ENCODE data around the gene ARHGAP10. TPM values are rescaled to one million over a fixed set of nuclear protein-coding genes. Genes with fewer than 3 reads are reported as not detected.

The ARHGAP10 gene
- total RNA-seq, 4 donors from 2014 or later: 153 to 404 (median 215) TPM

DNA sequence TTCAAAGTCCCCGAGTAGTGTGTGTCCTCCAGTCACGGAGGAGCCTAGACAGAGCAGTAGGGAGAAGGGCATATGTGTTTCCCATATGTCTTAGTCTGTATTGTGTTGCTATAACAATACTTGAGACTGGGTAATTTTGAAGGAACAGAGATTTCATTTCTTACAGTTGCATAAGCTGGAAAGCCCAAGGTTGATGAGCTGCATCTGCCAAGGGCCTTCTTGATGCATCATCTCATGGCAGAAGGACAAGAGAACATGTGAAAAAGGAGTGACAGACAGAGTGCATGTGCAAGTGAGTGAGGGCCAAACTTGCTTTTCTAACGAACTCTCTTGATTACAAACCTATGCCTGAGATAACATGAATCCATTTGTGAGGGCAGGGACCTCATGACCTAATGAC, 243.4 kb downstream of the ARHGAP10 start:
- peaks cover 0 to 47% of the 10 kb centered on the region in 2 donors for H3K36me3 ChIP-seq
- ATAC-seq: peak; percentile 19
- peak overlapping the region in 1 of 4 donors; percentile 20 for H3K27ac ChIP-seq
- TF ChIP-seq POLR2A (IDR thresholded peaks at IDR 0.05) (no peak), CTCF (IDR thresholded peaks at IDR 0.05) (no peak), EP300 (IDR thresholded peaks at IDR 0.05) (no peak), POLR2AphosphoS5 (IDR thresholded peaks at IDR 0.05) (no peak)
- no peaks in the 10 kb centered on the region for H3K9me3 ChIP-seq
- H3K4me3 ChIP-seq: no peak overlapping the region
- no peaks in the 10 kb centered on the region for H3K27me3 ChIP-seq
- 70 to 88% methylated on average over 3 of the region's 3 CpGs for WGBS, 2 donors (ENCODE audit: low coverage in 1 of 2)
- H3K4me1 ChIP-seq: peaks cover 6 to 44% (median 11%) of the 10 kb centered on the region in 3 donors

GRCh38 chr4:147975933-147976928, 244.3 kb downstream of the ARHGAP10 start:
- ATAC-seq: no peak
- no peak overlapping the region for H3K27ac ChIP-seq
- peaks cover 6 to 44% (median 11%) of the 10 kb centered on the region in 3 donors for H3K4me1 ChIP-seq
- 59 to 69% methylated on average over 2 of the region's 2 CpGs for WGBS, 2 donors (ENCODE audit: low coverage in 1 of 2)
- peaks cover 0 to 39% of the 10 kb centered on the region in 2 donors for H3K36me3 ChIP-seq
- no peaks in the 10 kb centered on the region for H3K27me3 ChIP-seq
- no peak for TF ChIP-seq POLR2AphosphoS5 (IDR thresholded peaks at IDR 0.05)
- no peak for TF ChIP-seq EP300 (IDR thresholded peaks at IDR 0.05)
- H3K4me3 ChIP-seq: no peak overlapping the region
- H3K9me3 ChIP-seq: no peaks in the 10 kb centered on the region

- no peak for ATAC-seq
- no peaks in the 10 kb centered on the region for H3K27me3 ChIP-seq
- WGBS, 2 donors (ENCODE audit: low coverage in 1 of 2): 50 to 70% methylated on average over 2 to 3 of the region's 3 CpGs
- peaks cover 0 to 23% of the 10 kb centered on the region in 2 donors for H3K36me3 ChIP-seq
- no peak overlapping the region for H3K4me3 ChIP-seq
- no peak overlapping the region for H3K27ac ChIP-seq
- peaks cover 6 to 62% (median 8%) of the 10 kb centered on the region in 3 donors for H3K4me1 ChIP-seq
- TF ChIP-seq CTCF (IDR thresholded peaks at IDR 0.05) (no peak), POLR2A (IDR thresholded peaks at IDR 0.05) (no peak), POLR2AphosphoS5 (IDR thresholded peaks at IDR 0.05) (no peak), EP300 (IDR thresholded peaks at IDR 0.05) (no peak)
- H3K9me3 ChIP-seq: no peaks in the 10 kb centered on the region
These were observed 248.7 kb downstream of the ARHGAP10 start for GRCh38 chr4:147980586-147980985.

DNA sequence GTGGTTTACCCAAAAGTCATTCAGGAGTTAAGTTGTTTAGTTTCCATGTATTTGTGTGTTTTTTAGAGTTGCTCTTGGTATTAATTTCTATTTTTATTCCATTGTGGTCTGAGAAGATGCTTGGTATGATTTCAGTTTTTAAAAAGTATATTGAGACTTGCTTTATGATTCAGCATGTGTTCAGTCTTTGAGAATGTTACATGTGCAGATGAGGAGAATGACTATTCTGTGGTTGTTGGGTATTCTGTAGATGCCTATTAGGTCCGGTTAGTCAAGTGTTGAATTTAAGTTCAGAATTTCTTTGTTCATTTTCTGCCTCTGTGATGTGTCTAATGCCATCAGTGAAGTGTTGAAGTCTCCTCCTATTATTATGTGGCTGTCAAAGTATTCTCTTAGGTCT, 249.4 kb downstream of the ARHGAP10 start:
- H3K27ac ChIP-seq: no peak overlapping the region
- ATAC-seq: no peak
- no peak for TF ChIP-seq EP300 (IDR thresholded peaks at IDR 0.05)
- TF ChIP-seq POLR2A (IDR thresholded peaks at IDR 0.05): no peak
- no peak for TF ChIP-seq POLR2AphosphoS5 (IDR thresholded peaks at IDR 0.05)
- TF ChIP-seq CTCF (IDR thresholded peaks at IDR 0.05): no peak
- no peaks in the 10 kb centered on the region for H3K9me3 ChIP-seq
- WGBS, 2 donors (ENCODE audit: low coverage in 1 of 2): 70 to 82% methylated on average over 1 of the region's 1 CpG
- H3K27me3 ChIP-seq: no peaks in the 10 kb centered on the region
- no peak overlapping the region for H3K4me3 ChIP-seq
- H3K36me3 ChIP-seq: peaks cover 0 to 22% of the 10 kb centered on the region in 2 donors
- peaks cover 3 to 62% (median 8%) of the 10 kb centered on the region in 3 donors for H3K4me1 ChIP-seq

DNA sequence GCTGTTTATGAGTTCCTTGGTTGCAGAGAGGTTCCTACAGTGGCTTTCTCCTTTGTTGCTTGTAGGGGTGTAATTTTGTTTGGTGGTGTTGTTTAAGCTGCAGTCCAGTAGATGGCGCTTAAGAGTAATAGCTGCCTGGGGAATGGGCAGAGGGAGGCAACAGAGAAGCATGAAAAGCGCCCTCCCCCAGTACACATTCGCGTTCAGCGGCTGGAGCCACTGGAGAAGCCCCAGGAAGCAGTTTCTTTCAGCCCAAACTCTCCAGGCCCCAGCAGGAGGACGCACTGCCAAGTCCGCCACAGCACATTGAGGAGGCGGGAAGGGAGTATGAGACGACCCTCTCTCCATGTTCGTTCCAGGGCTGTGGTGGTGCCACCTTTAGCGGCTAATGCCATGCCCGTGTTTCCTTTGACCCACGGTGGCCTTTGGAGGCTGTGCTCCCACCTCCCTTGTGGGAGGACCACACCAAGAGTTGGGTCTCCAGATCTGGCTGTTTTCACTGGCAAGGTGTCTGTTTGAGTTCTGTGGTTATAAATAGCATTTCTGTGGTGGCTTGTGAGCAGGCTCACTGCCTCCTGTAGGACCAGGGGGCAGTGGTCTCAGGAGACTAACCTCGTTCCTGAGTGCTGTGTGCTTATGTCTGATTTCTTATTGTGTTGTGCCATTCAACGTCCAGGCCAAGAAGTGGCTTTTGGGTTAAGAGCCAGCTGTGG, 252.3 kb downstream of the ARHGAP10 start:
- Histone ChIP-seq H3K4me1 (peaks cover 0 to 70% (median 2%) of the 10 kb centered on the region in 3 donors), H3K9me3 (no peaks in the 10 kb centered on the region), H3K36me3 (peaks cover 0 to 18% of the 10 kb centered on the region in 2 donors), H3K27me3 (no peaks in the 10 kb centered on the region), H3K27ac (no peak overlapping the region), H3K4me3 (no peak overlapping the region)
- TF ChIP-seq EP300 (IDR thresholded peaks at IDR 0.05): no peak
- peak in 3 of 4 experiments; percentile 14 to 61 (median 39) for TF ChIP-seq CTCF (IDR thresholded peaks at IDR 0.05)
- ATAC-seq: no peak
- 64 to 80% methylated on average over 1 to 12 of the region's 15 CpGs for WGBS, 2 donors (ENCODE audit: low coverage in 1 of 2)

Measured in gastroesophageal sphincter (tissue), 4 donors.